Glutamatergic neuron (in vitro differentiated cells): ENCODE results near the gene MYCN. TPM values are rescaled to one million over a fixed set of nuclear protein-coding genes. Genes with fewer than 3 reads are reported as not detected.

ENCODE experiments used
- DNase-seq: peaks from one replicate; pipeline ENCODE4 v3.0.0; 2022
- H3K27ac Mint-ChIP-seq: one replicate; pipeline ENCODE4 v1.8.0; 2020; ENCODE audit warnings: mild to moderate bottlenecking, mixed read lengths, inconsistent platforms; ENCODE audit not compliant: unreplicated experiment
- H3K27me3 Mint-ChIP-seq: one replicate; pipeline ENCODE4 v1.8.0; 2020; ENCODE audit warnings: mild to moderate bottlenecking, moderate library complexity, mixed read lengths, inconsistent platforms; ENCODE audit not compliant: unreplicated experiment
- H3K36me3 Mint-ChIP-seq: one replicate; pipeline ENCODE4 v1.8.0; 2020; ENCODE audit warnings: mild to moderate bottlenecking, mixed read lengths, inconsistent platforms; ENCODE audit not compliant: unreplicated experiment
- H3K4me1 Mint-ChIP-seq: one replicate; pipeline ENCODE4 v1.8.0; 2020; ENCODE audit warnings: mild to moderate bottlenecking, low read depth, mixed read lengths, inconsistent platforms; ENCODE audit not compliant: unreplicated experiment
- H3K4me3 Mint-ChIP-seq: one replicate; pipeline ENCODE4 v1.8.0; 2020; ENCODE audit warnings: mild to moderate bottlenecking, mixed read lengths, inconsistent platforms; ENCODE audit not compliant: unreplicated experiment
- H3K9me3 Mint-ChIP-seq: one replicate; pipeline ENCODE4 v1.8.0; 2020; ENCODE audit warnings: mild to moderate bottlenecking, moderate library complexity, mixed read lengths, inconsistent platforms; ENCODE audit not compliant: unreplicated experiment
- CTCF ChIP-seq: fragments of 200-600 bp; sonication (generic); IDR thresholded peaks from one replicate; pipeline ENCODE4 v1.5.0; 2021; ENCODE audit not compliant: partially characterized antibody, unreplicated experiment
- total RNA-seq: library from RNA; stranded (reverse); fragmentation: NEBNext Ultra II Directional; extraction: Animal tissue kit (Norgen Biotek cat#: 25700); gene quantifications from one replicate; pipeline ENCODE4 v1.2.1, GENCODE V29; 2021; ENCODE audit not compliant: unreplicated experiment

MYCN gene
- total RNA-seq, 1 donor from 2014 or later = 43.8 TPM

GRCh38 chr2:15905267-15905645 lies 35.1 kb upstream of the MYCN start:
- no peak for DNase-seq
- Mint-ChIP-seq H3K27me3 (no peaks in the 10 kb centered on the region), H3K4me1 (no peaks in the 10 kb centered on the region), H3K27ac (no peak overlapping the region), H3K9me3 (no peaks in the 10 kb centered on the region), H3K36me3 (peaks cover 6% of the 10 kb centered on the region), H3K4me3 (no peak overlapping the region)
- TF ChIP-seq CTCF = no peak

GRCh38 chr2:15905986-15906491 lies 34.3 kb upstream of the MYCN start:
- H3K27me3 Mint-ChIP-seq = no peaks in the 10 kb centered on the region
- no peak for TF ChIP-seq CTCF
- H3K4me3 Mint-ChIP-seq = no peak overlapping the region
- peaks cover 2% of the 10 kb centered on the region for H3K9me3 Mint-ChIP-seq
- H3K27ac Mint-ChIP-seq = no peak overlapping the region
- H3K36me3 Mint-ChIP-seq = peaks cover 5% of the 10 kb centered on the region
- no peak for DNase-seq
- no peaks in the 10 kb centered on the region for H3K4me1 Mint-ChIP-seq

- Mint-ChIP-seq H3K4me3 (no peak overlapping the region), H3K27me3 (peaks cover 4% of the 10 kb centered on the region), H3K9me3 (peaks cover 2% of the 10 kb centered on the region), H3K4me1 (peaks cover 5% of the 10 kb centered on the region), H3K36me3 (no peaks in the 10 kb centered on the region), H3K27ac (no peak overlapping the region)
- TF ChIP-seq CTCF = no peak
- DNase-seq = no peak
Observed at GRCh38 chr2:15906778-15907177, 33.6 kb upstream of the MYCN start.

- peaks cover 7% of the 10 kb centered on the region for H3K4me1 Mint-ChIP-seq
- peaks cover 4% of the 10 kb centered on the region for H3K27me3 Mint-ChIP-seq
- H3K9me3 Mint-ChIP-seq = peaks cover 2% of the 10 kb centered on the region
- TF ChIP-seq CTCF = no peak
- no peak overlapping the region for H3K4me3 Mint-ChIP-seq
- no peaks in the 10 kb centered on the region for H3K36me3 Mint-ChIP-seq
- H3K27ac Mint-ChIP-seq = no peak overlapping the region
- DNase-seq = no peak
Observed at GRCh38 chr2:15907461-15908324, 32.7 kb upstream of the MYCN start.

- Mint-ChIP-seq H3K4me3 (no peak overlapping the region), H3K36me3 (no peaks in the 10 kb centered on the region), H3K4me1 (peaks cover 7% of the 10 kb centered on the region), H3K27me3 (peaks cover 4% of the 10 kb centered on the region), H3K27ac (no peak overlapping the region), H3K9me3 (peaks cover 2% of the 10 kb centered on the region)
- no peak for DNase-seq
- TF ChIP-seq CTCF = no peak
Observed at GRCh38 chr2:15908371-15908770, 32.0 kb upstream of the MYCN start.
